HEK293 (cell line): ENCODE data around the gene ZNF680.

Experiments
- CTCF ChIA-PET: fragments of 350-600 bp; formaldehyde crosslinking; extraction: SDS; loops from one replicate; lab custom pipeline; 2021; ENCODE audit warnings: antibody characterized with exemption; lab: Yijun Ruan, JAX
- POLR2A ChIA-PET: fragments of 300-600 bp; formaldehyde crosslinking; extraction: SDS; loops from one replicate; lab custom pipeline; 2020; ENCODE audit warnings: antibody characterized with exemption, inconsistent platforms; lab: Yijun Ruan, JAX
- H3K27ac ChIP-seq: fragments of 200-500 bp; sonication (Bioruptor generic); 2 replicates; pipeline ENCODE4 v1.5.1; 2014; ENCODE audit warnings: low read depth, low read length, control low read depth, inconsistent platforms; ENCODE audit errors: extremely low read depth
- H3K36me3 ChIP-seq, 2 experiments: fragments of 200-500 bp in 1 of 2; sonication (Bioruptor generic) in 1 of 2; 1 replicate in 1 of 2; 2 replicates in 1 of 2; pipeline ENCODE4 v1.5.1; 2014 to 2017; ENCODE audit warnings: inconsistent platforms in 2 of 2, low read length in 2 of 2; ENCODE audit not compliant: control insufficient read depth in 2 of 2, insufficient read depth in 1 of 2
- H3K4me1 ChIP-seq: fragments of 200-500 bp; sonication (Bioruptor generic); 2 replicates; pipeline ENCODE4 v1.5.1; 2014; ENCODE audit warnings: mild to moderate bottlenecking, low read length, inconsistent platforms; ENCODE audit not compliant: control insufficient read depth, insufficient read depth
- H3K4me3 ChIP-seq: 2 replicates; pipeline ENCODE4 v1.5.1; 2011; ENCODE audit warnings: low read depth, mild to moderate bottlenecking, control low read depth, low read length, moderate library complexity
- H3K9me3 ChIP-seq: fragments of 200-500 bp; sonication (Bioruptor generic); 2 replicates; pipeline ENCODE4 v1.5.1; 2014; ENCODE audit warnings: low read depth, low read length, inconsistent platforms; ENCODE audit not compliant: control insufficient read depth, insufficient read depth
- GLI2 ChIP-seq: fragments of 450-650 bp; formaldehyde crosslinking; IDR thresholded peaks from 2 replicates; pipeline ENCODE4; 2017; ENCODE audit warnings: missing biosample characterization, missing genetic modification characterization, low read depth, borderline replicate concordance
- HOXA7 ChIP-seq: sonication (generic); formaldehyde crosslinking; IDR thresholded peaks from 2 replicates; pipeline ENCODE4 v1.8.1; 2022; ENCODE audit warnings: missing genetic modification reagents, borderline replicate concordance
- OSR2 ChIP-seq: fragments of 450-650 bp; formaldehyde crosslinking; IDR thresholded peaks from 2 replicates; pipeline ENCODE4 v1.5.1; 2016; ENCODE audit warnings: missing biosample characterization, missing genetic modification characterization
- TSHZ1 ChIP-seq: fragments of 450-650 bp; formaldehyde crosslinking; IDR thresholded peaks from 2 replicates; pipeline ENCODE4 v1.5.1; 2016; ENCODE audit warnings: missing biosample characterization, missing genetic modification characterization, borderline replicate concordance
- WT1 ChIP-seq: fragments of 450-650 bp; formaldehyde crosslinking; IDR thresholded peaks from 2 replicates; pipeline ENCODE4 v1.5.1; 2016; ENCODE audit warnings: missing biosample characterization, missing genetic modification characterization
- ZNF174 ChIP-seq: fragments of 450-650 bp; formaldehyde crosslinking; IDR thresholded peaks from 2 replicates; pipeline ENCODE4 v1.5.0; 2017; ENCODE audit warnings: missing biosample characterization, mild to moderate bottlenecking, missing genetic modification characterization
- ZNF214 ChIP-seq: fragments of 450-650 bp; formaldehyde crosslinking; IDR thresholded peaks from 2 replicates; pipeline ENCODE4 v1.5.1; 2017; ENCODE audit warnings: missing biosample characterization, mild to moderate bottlenecking, missing genetic modification characterization, borderline replicate concordance
- ZNF239 ChIP-seq: fragments of 450-650 bp; formaldehyde crosslinking; IDR thresholded peaks from 2 replicates; pipeline ENCODE4 v1.5.1; 2016; ENCODE audit warnings: missing biosample characterization, missing genetic modification characterization
- ZNF398 ChIP-seq: fragments of 450-650 bp; formaldehyde crosslinking; IDR thresholded peaks from 2 replicates; pipeline ENCODE4 v1.5.1; 2017; ENCODE audit warnings: missing biosample characterization, missing genetic modification characterization
- ZNF529 ChIP-seq: fragments of 450-650 bp; formaldehyde crosslinking; IDR thresholded peaks from 2 replicates; pipeline ENCODE4 v1.5.1; 2017; ENCODE audit warnings: missing genetic modification characterization, missing biosample characterization; ENCODE audit not compliant: insufficient replicate concordance
- ZNF530 ChIP-seq: fragments of 450-650 bp; formaldehyde crosslinking; IDR thresholded peaks from 2 replicates; pipeline ENCODE4 v1.5.1; 2016; ENCODE audit warnings: low read depth, missing biosample characterization, missing genetic modification characterization
- ZNF600 ChIP-seq: fragments of 450-650 bp; formaldehyde crosslinking; IDR thresholded peaks from 2 replicates; pipeline ENCODE4 v1.5.1; 2016; ENCODE audit warnings: missing biosample characterization, missing genetic modification characterization
- ZNF621 ChIP-seq: fragments of 450-650 bp; formaldehyde crosslinking; IDR thresholded peaks from 2 replicates; pipeline ENCODE4 v1.5.1; 2017; ENCODE audit warnings: missing biosample characterization, missing genetic modification characterization
- ZNF623 ChIP-seq: fragments of 450-650 bp; formaldehyde crosslinking; IDR thresholded peaks from 2 replicates; pipeline ENCODE4 v1.5.1; 2016; ENCODE audit warnings: missing biosample characterization, missing genetic modification characterization
- TF ChIP-seq, protein P1 (sequence below): fragments of 450-650 bp; formaldehyde crosslinking; IDR thresholded peaks from 2 replicates; pipeline ENCODE4 v1.5.1; 2016; ENCODE audit warnings: missing biosample characterization, missing genetic modification characterization
- TF ChIP-seq, protein P2 (sequence below): fragments of 450-650 bp; formaldehyde crosslinking; IDR thresholded peaks from 2 replicates; pipeline ENCODE4 v1.5.1; 2017; ENCODE audit warnings: missing biosample characterization, mild to moderate bottlenecking, missing genetic modification characterization, moderate library complexity
- TF ChIP-seq, protein P3 (sequence below): fragments of 450-650 bp; formaldehyde crosslinking; IDR thresholded peaks from 2 replicates; pipeline ENCODE4 v1.5.1; 2017; ENCODE audit warnings: missing biosample characterization, missing genetic modification characterization

The ZNF680 gene

DNA sequence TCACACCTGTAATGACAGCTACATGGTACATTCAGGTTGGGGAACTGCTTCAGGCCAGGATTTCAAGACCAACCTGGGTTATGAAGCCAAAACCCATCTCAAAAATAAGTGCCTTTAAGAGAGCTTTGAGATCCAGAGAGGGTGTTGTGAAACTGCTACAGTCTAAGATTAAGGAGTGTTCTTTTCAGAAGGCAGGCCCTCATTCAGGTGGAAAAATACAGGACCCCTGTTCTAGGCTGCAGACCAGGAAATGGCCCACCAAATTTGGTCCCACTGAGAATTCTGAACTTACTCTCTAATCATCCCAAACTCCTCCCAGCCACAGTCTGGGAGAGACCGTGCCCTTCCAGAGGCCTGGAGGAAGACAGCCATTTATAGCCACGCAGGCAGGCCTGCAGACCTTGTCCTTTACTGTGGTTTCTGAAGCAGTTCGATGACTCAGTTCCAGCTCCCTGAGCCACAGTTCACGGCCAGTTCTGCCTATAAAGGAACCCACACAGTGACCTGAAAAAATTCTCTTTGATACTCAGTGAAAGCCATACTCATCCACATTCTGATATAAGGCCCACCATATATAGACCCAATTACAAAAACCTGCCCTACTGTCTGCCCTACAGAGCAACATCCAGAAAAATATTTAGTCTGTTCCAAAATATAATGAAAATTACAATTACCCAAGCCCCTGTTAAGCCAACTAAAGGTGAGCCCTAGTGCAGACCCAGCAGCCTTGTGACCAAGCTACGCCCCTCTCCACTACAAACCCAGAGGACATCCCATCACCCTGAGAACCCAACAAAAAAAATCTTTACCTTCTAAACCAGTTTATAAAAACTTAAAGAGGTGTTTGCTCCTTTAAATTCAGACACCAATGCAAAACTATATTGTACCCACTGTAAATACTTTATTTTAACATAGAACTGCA is 21.2 kb downstream of the ZNF680 start:
- no peaks in the 10 kb centered on the region for H3K9me3 ChIP-seq
- H3K4me3 ChIP-seq = no peak overlapping the region
- ChIA-PET POLR2A (no interaction called here), CTCF (no interaction called here)
- TF ChIP-seq ZNF623 (tag by site-specific recombination) (no peak), ZNF174 (tag by site-specific recombination) (no peak), OSR2 (tag by site-specific recombination) (no peak), TSHZ1 (no peak), WT1 (no peak), ZNF529 (no peak), ZNF214 (tag by site-specific recombination) (no peak), ZNF621 (tag by site-specific recombination) (no peak), ZNF239 (tag by site-specific recombination) (no peak), GLI2 (tag by site-specific recombination) (no peak), ZNF530 (tag by site-specific recombination) (no peak), HOXA7 (CRISPR knock-in tag) (no peak), ZNF398 (tag by site-specific recombination) (no peak), ZNF600 (no peak)
- TF ChIP-seq, protein P1, sequence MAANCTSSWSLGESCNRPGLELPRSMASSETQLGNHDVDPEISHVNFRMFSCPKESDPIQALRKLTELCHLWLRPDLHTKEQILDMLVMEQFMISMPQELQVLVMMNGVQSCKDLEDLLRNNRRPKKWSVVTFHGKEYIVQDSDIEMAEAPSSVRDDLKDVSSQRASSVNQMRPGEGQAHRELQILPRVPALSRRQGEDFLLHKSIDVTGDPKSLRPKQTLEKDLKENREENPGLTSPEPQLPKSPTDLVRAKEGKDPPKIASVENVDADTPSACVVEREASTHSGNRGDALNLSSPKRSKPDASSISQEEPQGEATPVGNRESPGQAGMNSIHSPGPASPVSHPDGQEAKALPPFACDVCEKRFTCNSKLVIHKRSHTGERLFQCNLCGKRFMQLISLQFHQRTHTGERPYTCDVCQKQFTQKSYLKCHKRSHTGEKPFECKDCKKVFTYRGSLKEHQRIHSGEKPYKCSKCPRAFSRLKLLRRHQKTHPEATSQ = no peak
- TF ChIP-seq, protein P2, sequence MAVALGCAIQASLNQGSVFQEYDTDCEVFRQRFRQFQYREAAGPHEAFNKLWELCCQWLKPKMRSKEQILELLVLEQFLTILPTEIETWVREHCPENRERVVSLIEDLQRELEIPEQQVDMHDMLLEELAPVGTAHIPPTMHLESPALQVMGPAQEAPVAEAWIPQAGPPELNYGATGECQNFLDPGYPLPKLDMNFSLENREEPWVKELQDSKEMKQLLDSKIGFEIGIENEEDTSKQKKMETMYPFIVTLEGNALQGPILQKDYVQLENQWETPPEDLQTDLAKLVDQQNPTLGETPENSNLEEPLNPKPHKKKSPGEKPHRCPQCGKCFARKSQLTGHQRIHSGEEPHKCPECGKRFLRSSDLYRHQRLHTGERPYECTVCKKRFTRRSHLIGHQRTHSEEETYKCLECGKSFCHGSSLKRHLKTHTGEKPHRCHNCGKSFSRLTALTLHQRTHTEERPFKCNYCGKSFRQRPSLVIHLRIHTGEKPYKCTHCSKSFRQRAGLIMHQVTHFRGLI (tag by site-specific recombination) = no peak
- TF ChIP-seq, protein P3, sequence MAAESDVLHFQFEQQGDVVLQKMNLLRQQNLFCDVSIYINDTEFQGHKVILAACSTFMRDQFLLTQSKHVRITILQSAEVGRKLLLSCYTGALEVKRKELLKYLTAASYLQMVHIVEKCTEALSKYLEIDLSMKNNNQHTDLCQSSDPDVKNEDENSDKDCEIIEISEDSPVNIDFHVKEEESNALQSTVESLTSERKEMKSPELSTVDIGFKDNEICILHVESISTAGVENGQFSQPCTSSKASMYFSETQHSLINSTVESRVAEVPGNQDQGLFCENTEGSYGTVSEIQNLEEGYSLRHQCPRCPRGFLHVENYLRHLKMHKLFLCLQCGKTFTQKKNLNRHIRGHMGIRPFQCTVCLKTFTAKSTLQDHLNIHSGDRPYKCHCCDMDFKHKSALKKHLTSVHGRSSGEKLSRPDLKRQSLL = no peak
- H3K36me3 ChIP-seq = peaks cover 24 to 29% of the 10 kb centered on the region in 2 experiments
- no peaks in the 10 kb centered on the region for H3K4me1 ChIP-seq
- H3K27ac ChIP-seq = no peak overlapping the region
